ENCODE data around the gene CDSN. TPM values are rescaled to one million over a fixed set of nuclear protein-coding genes. Genes with fewer than 3 reads are reported as not detected.

Gene CDSN
- total RNA-seq, 1 donor from 2014 or later: not detected

DNA sequence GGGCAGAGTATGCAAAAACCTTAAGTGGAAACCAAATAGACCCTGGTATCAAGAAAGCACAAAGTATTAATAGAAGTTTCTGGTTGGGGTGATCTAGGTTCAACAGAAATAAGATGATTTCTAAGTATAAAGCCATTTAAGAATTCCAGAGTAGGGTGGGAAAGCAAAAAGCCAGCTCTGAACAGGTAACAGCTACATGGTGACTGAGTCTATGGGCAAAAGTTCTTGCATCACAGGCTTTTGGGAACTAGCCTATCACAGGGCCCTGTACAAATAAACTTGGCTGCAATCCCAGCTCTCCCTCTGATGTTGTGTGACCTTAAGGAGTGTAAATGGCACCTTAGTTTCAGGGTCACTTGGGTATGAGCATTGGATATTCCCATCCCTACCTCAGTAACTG, 43.7 kb upstream of the CDSN start:
- peaks cover 15% of the 10 kb centered on the region for H3K4me1 ChIP-seq
- no peaks in the 10 kb centered on the region for H3K9me3 ChIP-seq (replicated peaks)
- no peak overlapping the region for H3K4me3 ChIP-seq
- H3K27me3 ChIP-seq (ENCODE audit: low read depth): no peaks in the 10 kb centered on the region
- no peaks in the 10 kb centered on the region for H3K36me3 ChIP-seq
- TF ChIP-seq, protein P1, sequence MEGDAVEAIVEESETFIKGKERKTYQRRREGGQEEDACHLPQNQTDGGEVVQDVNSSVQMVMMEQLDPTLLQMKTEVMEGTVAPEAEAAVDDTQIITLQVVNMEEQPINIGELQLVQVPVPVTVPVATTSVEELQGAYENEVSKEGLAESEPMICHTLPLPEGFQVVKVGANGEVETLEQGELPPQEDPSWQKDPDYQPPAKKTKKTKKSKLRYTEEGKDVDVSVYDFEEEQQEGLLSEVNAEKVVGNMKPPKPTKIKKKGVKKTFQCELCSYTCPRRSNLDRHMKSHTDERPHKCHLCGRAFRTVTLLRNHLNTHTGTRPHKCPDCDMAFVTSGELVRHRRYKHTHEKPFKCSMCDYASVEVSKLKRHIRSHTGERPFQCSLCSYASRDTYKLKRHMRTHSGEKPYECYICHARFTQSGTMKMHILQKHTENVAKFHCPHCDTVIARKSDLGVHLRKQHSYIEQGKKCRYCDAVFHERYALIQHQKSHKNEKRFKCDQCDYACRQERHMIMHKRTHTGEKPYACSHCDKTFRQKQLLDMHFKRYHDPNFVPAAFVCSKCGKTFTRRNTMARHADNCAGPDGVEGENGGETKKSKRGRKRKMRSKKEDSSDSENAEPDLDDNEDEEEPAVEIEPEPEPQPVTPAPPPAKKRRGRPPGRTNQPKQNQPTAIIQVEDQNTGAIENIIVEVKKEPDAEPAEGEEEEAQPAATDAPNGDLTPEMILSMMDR (IDR thresholded peaks at IDR 0.05; ENCODE audit: borderline replicate concordance): no peak
- DNase-seq: no peak
- no peak overlapping the region for H3K27ac ChIP-seq (replicated peaks)
- intact Hi-C loops (cut with micrococcal nuclease): no loop called here

DNA sequence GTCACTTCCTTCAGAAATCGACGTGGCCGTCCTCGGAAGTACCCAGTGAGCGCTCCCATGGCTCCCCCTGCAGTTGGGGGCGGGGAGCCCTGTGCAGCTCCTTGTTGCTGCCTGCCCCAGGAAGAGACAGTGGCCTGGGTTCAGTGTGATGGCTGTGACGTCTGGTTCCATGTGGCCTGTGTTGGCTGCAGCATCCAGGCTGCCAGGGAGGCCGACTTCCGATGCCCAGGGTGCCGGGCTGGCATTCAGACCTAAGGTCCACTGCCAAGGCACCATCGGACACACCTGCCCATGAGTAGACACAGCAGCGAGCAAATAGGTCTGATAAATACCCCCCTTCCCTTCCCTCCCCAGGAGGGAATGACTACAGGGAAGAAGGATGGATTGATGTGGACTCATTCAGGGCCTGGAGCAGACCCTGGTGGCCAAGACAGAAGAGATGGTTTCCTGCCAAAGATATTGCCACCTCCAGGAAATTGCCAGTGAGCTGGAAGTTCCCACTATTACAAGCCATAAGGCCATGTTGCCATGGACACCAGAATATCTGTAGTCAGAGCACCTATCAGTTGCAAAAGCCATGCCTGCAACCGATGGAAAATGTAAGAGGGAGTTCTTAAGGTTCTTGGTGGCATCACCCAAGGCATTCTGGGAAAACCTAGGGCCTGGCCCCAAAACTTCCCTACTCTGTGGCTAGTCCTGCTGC, 42.4 kb upstream of the CDSN start:
- H3K4me1 ChIP-seq: peaks cover 24% of the 10 kb centered on the region
- no peaks in the 10 kb centered on the region for H3K36me3 ChIP-seq
- H3K27ac ChIP-seq (replicated peaks): no peak overlapping the region
- no peak for DNase-seq
- H3K9me3 ChIP-seq (replicated peaks): no peaks in the 10 kb centered on the region
- H3K27me3 ChIP-seq (ENCODE audit: low read depth): no peaks in the 10 kb centered on the region
- TF ChIP-seq, protein P1 (IDR thresholded peaks at IDR 0.05; ENCODE audit: borderline replicate concordance): no peak
- intact Hi-C loops (cut with micrococcal nuclease): no loop called here
- no peak overlapping the region for H3K4me3 ChIP-seq

DNA sequence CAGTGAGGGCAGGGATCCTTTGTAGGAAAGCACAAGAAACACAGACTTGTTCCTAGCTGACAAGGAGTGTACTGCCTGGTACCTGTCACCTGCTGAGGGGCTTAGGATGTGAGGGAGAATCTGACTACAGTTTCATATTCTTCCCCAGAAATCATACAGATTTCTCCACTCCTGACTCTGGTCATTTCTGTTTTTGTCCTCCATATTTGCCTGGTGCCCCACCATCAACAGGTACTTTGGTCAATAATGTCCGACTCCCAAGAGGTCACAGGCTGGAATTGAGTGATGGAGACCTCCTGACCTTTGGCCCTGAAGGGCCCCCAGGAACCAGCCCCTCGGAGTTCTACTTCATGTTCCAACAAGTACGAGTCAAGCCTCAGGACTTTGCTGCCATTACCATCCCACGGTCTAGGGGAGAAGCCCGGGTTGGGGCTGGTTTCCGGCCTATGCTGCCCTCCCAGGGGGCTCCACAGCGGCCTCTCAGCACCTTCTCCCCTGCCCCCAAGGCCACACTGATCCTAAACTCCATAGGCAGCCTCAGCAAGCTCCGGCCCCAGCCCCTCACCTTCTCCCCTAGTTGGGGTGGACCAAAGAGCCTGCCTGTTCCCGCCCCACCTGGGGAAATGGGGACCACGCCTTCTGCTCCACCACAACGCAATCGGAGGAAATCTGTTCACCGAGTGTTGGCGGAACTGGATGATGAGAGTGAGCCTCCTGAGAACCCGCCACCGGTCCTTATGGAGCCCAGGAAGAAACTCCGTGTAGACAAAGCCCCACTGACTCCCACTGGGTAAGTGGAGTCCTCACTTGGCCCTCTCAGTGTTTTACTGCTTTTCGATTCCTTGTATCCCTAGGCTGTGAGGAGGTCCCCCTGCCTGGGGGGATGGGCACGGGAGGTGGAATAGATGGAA, 41.2 kb upstream of the CDSN start:
- no peaks in the 10 kb centered on the region for H3K9me3 ChIP-seq (replicated peaks)
- intact Hi-C loops (cut with micrococcal nuclease): no loop called here
- H3K27me3 ChIP-seq (ENCODE audit: low read depth): no peaks in the 10 kb centered on the region

DNA sequence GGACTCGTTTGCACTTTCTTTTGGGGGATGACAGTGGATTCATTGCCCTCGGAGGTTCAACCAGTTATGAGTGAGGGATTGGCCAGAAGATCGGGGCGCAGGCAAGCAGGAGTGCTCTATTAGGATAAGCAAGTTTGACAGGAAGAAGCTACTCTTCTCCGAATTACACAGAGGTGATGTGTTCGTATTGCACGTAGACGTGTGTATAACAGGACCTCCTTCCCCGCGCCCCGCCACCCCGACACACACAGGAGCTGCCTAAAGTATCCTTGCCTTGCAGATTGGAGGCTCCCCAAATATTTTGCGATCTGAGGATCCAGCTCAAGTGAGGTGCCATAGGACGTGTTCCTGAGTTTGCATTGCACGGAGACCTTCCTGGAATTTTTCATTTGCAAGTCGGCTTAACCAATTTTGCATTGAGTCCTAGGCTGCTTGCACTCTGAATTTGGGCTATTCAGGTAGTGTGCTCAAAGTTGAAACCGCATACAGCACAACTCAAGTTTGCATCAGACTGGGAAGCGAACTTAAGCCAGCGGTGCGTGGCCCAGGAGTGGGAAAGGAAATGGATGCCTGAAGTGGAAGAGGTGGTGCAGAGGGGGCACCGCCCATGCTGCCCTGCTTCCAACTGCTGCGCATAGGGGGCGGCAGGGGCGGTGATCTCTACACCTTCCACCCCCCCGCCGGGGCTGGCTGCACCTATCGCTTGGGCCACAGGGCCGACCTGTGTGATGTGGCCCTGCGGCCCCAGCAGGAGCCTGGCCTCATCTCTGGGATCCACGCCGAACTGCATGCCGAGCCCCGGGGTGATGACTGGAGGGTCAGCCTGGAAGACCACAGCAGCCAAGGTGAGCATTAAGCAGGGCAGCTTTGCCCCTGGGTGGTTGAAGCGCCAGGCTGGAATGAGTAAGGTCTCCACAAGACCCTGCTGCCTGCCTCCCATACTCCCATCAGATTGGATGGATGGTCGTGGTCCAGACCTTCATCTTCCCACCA, 38.9 kb upstream of the CDSN start:
- Histone ChIP-seq H3K9me3 (replicated peaks) (no peaks in the 10 kb centered on the region), H3K27me3 (ENCODE audit: low read depth) (no peaks in the 10 kb centered on the region), H3K4me3 (peak overlapping the region; percentile 73), H3K36me3 (peaks cover 15% of the 10 kb centered on the region), H3K27ac (replicated peaks) (peak overlapping the region; percentile 79), H3K4me1 (peaks cover 35% of the 10 kb centered on the region)
- TF ChIP-seq, protein P1 (IDR thresholded peaks at IDR 0.05; ENCODE audit: borderline replicate concordance): no peak
- intact Hi-C loops (cut with micrococcal nuclease): no loop called here
- no peak for DNase-seq

More for the DNA sequence above, 41.2 kb upstream of the CDSN start:
- H3K4me1 ChIP-seq: peaks cover 35% of the 10 kb centered on the region
- TF ChIP-seq, protein P1 (IDR thresholded peaks at IDR 0.05; ENCODE audit: borderline replicate concordance): no peak
- no peak overlapping the region for H3K4me3 ChIP-seq
- H3K27ac ChIP-seq (replicated peaks): no peak overlapping the region
- H3K36me3 ChIP-seq: no peaks in the 10 kb centered on the region
- DNase-seq: no peak

Data from left ventricle myocardium inferior (tissue), 1 donor.